HG02885 (cell line): ENCODE measurements around the gene SFXN5.
A peak's percentile ranks its signal among the peaks of the same experiment; 100 is the strongest.
"Not testable (repeated sequence)": the region's sequence is repeated elsewhere in the genome, so short reads cannot be mapped to it uniquely, and the experiment has no call there.

ENCODE experiments used
- ATAC-seq: cut with Tn5 transposase; IDR thresholded peaks from one replicate; pipeline ENCODE4 v1.9.1; 2021; ENCODE audit warnings: mild to moderate bottlenecking; ENCODE audit not compliant: unreplicated experiment, poor library complexity

SFXN5 gene

GRCh38 chr2:72917138-72917876, 154.2 kb downstream of the SFXN5 start, which contains the start of gene EMX1:
Gene EMX1, plus strand, starts transcription at chr2:72917519. Its CDS starts 334 bp downstream, at chr2:72917853.
- ATAC-seq: peak; percentile 48

DNA sequence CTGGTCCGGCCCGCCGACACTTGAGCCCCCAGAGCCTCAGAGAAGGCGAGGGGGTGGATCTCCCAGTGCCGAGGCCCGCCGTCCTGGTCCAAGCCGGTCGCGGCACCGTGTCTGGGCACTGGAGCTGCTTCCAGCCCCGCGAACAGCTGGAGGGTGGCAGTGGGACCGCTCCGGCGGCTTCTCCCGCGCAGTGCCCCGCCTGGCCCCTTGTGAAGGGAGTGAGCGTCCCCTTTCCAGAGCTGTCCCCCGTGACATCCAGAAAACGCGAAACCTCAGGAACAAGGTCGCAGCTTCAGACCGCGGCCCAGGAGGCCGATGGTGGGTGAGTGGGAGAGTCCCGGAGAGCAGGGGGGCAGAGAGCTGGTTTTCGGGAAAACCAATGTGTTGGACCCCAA, 154.8 kb downstream of the SFXN5 start:
- peak; percentile 8 for ATAC-seq

GRCh38 chr2:72915907-72916742, 155.4 kb downstream of the SFXN5 start:
- ATAC-seq: peak; percentile 63

- no peak for ATAC-seq
These were observed 156.1 kb downstream of the SFXN5 start for GRCh38 chr2:72915320-72915906.

DNA sequence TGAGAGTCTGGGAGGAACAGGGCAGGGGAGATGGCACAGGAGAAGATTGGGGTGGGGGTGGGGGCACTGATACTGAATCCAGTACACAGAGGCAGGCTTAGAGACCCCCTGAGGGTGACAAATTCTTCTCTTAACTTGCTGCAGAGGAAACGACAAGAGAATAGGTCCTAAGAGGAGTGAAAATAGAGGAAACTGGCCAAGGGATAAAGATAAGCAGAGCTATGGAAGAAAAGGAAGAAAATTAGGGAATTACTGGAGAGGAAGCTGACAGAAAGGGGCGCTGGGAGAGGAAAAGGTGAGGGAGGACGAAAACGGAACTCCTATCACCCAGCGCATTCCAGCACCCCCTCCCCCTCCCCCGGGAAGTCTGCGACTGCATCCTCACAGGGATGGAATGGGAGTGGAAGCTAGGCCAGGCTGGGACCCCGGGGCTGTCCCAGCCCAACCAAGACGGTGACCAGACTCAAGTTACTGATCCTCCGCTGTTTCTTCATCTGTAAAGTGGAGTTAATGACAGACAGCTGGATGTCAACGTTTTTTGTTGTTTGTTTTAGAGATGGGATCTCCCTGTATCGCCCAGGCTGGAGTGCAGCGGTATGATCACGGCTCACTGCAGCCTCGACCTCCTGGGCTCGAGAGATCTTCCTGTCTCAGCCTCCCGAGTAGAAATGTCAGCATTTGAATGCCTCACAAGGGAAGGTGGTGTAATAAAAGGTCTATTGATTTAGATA, 156.8 kb downstream of the SFXN5 start:
- no peak for ATAC-seq

- ATAC-seq: no peak
These were observed 157.3 kb downstream of the SFXN5 start for GRCh38 chr2:72914206-72914559.

GRCh38 chr2:72913486-72914205, 157.9 kb downstream of the SFXN5 start:
- ATAC-seq: no peak

DNA sequence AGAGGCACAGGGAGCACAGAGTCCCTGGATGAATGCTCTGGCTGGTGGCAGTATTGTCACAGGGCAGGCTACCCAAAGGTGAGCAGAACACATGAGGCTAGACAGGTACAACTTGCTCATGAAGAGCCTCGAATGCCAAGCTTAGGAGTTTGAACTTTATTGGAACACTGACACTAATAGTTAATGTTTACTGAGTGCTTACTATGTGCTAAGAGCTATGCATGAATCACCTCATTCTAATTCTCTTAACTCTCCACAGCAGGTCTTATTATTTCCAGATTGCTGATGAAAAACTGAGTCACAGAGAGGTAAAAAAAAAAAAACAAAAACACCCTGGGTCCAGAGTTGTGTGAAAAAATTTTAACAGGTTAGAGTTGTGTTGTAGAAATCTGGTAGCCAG, 160.3 kb downstream of the SFXN5 start:
- ATAC-seq: no peak

DNA sequence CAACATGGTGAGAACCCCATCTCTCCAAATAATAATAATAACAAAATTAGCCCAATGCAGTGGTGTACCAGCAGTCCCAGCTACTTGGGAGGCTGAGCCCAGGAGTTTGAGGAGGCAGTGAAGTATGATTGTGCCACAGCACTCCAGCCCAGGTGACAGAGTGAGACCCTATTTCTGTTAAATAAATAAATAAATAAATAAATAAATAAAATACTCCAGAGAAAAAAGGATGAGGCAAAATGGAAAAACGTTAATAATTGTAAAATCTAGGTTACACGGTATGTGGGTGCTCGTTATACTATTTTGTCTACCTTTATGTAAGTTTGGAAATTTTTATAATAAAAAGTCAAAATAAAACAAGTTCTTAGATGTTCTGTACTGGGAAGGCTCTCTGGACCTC, 162.8 kb downstream of the SFXN5 start:
- no peak for ATAC-seq

GRCh38 chr2:72907369-72907768, 164.1 kb downstream of the SFXN5 start:
- not testable (repeated sequence) for ATAC-seq

GRCh38 chr2:72901426-72901825, 170.1 kb downstream of the SFXN5 start:
- no peak for ATAC-seq

DNA sequence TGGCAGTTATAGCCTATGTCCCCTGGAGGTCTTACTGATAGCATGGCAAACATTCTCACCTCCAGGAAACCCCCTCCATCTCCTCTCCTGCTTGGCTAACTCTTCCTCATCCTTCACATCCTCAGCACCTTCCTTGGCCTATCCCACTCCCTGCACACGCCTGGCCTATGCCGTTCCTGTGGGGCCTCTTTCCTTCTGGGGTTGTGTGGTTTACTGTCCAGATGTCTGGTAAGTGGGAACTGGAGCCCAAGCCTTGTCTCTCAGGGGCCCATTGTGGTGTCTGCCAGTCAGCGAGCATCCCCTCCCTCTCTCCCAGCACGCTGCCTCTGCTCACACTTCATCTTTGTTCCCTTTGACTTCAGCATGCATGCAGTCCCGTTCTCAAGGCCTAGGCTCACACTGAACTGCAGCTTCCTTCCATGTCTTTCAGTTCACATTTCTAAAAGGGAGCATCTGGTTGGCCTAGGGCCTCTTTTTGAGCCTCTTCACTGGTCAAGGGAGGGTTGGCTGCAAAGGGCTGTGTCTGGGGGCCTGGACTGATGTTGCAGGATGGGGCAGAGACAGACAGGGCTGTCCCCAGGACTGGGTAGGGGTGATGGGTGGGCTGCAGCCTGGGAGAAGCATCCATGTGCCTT, 171.2 kb downstream of the SFXN5 start:
- ATAC-seq: no peak

DNA sequence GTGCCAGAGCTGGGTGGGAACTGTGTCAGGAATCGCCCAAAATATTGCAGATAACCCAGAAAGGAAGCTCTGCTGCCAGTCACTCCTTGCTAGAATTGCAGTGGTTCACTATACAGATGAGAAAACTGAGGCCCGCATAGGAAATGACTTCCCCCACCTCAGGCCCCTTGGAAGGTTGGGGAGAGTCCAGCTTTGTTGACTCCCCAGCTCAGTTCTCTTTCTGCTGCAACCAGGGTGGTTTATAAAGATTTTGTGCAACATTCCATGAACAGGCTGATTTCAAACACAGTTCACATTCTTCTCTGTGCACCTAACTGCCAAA, 173.0 kb downstream of the SFXN5 start:
- ATAC-seq: no peak

DNA sequence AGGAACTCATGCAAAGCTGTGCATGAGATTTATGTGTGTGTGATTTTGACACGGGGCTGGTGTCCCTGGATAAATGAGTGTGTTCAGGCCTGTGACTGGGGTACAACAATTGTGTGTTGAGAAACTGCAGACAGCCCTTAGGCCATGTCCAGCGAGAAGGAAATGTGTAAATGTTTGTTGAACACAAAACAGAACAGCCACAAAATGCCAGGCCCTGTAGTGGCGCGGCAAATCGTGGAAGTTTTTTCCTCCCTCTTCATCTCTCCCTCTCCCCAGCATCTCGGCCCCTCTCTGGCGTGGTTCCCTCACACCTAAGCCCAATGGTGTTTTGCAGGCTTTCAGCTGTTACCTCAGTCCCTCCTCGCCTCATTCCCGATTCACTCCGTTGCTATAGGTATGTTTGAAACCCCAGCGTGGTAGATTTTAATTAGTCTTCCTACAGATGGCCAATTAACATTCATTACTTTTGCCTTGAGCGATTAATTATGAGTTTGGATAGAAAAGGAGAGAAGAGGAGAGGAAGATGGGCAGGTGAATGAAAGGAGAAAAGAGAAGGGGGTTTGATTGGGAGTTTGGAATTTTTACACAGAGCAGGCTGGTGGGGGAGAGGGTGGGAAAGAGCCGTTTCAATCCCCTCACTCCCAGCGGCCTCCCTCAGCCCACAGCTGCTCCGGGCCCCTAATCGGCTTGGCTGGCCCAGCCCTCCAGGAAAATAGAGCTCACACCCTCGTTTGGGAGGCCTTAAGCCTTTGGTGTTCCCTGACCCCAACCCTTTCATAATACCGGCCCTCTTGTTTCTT, 173.5 kb downstream of the SFXN5 start:
- no peak for ATAC-seq

- ATAC-seq: no peak
These were observed 175.1 kb downstream of the SFXN5 start for GRCh38 chr2:72896446-72896845.

DNA sequence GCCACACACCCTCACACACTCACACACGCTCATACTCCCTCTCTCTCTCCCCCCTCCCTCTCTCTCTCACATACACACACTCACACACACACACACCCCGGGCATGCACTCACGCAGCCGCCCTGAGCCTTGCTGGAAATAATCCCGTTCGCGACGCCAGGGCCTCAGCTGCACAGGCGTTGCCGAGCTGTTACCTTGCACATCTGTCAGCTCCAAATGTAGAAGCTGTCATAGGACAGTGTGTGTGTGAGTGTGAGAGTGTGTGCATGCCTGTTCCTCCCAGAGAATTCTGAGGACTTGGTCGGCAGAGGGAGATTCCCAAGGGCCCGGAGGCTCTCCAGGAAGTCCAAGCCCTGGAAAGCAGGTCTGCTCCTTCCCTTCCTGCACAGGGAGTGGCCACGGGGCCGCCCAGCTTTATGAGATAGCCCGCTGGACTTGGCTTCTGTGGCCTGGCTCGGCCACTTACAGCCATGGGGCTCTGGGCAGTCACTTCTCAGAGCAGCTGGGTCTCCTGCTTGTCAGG, 175.7 kb downstream of the SFXN5 start:
- no peak for ATAC-seq

DNA sequence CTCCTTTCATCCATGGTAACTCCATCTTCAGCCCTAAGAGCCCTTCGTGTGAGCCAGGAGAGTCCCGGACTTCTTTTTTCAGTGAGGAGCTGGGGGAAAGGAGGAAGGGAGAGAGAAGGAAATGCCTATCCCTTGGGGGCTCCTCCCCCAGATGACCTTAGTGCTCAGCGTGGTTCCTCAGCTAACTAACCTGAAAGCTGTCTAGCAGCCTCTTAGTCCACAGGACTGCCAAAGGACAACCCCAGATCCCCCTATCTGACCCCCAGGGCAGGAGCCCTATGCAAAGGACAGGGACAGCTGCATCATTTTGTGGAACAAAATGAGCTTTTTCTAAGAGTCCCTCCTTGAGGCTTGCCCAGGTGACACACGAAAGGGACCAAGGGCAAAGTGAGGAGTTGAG, 176.4 kb downstream of the SFXN5 start:
- no peak for ATAC-seq

- ATAC-seq: no peak
These were observed 177.0 kb downstream of the SFXN5 start for GRCh38 chr2:72894514-72894913.
